ENCODE measurements around the gene HOXC10.

The HOXC10 gene

GRCh38 chr12:53977596-53978445 is 7.1 kb upstream of the HOXC10 start:
- ATAC-seq, result no peak

- ATAC-seq, result no peak
Observed at GRCh38 chr12:53978477-53979356, 6.2 kb upstream of the HOXC10 start.

GRCh38 chr12:53980104-53980801 is 4.7 kb upstream of the HOXC10 start:
- no peak for ATAC-seq

- ATAC-seq, result no peak
Observed at GRCh38 chr12:53980802-53981496, 4.0 kb upstream of the HOXC10 start.

GRCh38 chr12:53981634-53982565 is 3.0 kb upstream of the HOXC10 start:
- no peak for ATAC-seq

- ATAC-seq, result no peak
Observed at GRCh38 chr12:53982648-53983567, 2.0 kb upstream of the HOXC10 start.

DNA sequence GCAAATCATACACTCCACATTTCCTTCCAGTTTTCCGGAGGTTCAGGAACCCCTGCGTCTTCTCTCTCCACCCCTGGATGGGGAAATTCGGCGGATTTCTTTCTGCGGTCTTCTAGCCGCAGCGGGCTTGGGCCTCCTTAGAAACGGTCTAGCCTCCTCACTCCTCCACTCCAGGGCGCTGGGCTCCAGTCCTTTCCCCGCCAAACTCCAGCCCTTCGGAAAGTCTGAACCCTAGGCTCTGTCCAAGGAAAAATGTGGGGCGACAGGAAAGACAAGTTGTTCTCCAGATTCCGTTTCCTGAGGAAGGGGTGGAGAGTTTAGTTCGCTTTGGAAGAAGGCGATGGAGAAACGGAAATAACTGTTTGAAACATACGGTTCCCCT is 1.4 kb upstream of the HOXC10 start:
- ATAC-seq, result no peak

DNA sequence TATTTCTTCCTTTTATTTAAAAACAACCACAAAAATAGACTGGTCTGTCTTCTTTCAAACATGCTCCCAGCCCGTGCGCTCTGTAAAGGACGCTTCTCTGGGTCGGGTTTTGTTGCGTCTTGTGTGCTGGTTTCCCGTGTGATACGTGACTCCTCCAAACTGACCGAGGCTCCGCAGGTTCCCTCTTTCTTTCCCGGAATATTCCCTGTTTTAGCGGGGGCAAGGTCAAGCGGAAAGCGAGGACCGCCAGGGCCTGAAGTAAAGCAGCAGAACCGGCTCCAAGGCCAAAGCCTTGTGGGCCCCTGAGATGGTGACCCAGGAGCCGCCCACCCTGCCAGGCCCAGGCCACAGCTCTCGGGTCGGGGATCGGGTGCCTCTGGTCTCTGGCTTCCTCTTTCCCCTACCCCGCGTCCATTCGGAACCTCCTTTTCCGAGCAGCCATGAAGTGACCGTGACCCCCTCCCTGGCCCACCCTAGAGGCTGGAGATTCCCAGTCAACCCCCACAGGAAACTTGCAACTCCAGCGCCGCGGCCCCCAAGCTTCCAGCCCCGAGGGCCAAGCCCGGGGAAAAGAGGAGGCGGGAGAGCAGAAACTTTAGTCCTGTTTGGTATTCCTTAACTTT is 885 bp upstream of the HOXC10 start:
- ATAC-seq, result no peak

DNA sequence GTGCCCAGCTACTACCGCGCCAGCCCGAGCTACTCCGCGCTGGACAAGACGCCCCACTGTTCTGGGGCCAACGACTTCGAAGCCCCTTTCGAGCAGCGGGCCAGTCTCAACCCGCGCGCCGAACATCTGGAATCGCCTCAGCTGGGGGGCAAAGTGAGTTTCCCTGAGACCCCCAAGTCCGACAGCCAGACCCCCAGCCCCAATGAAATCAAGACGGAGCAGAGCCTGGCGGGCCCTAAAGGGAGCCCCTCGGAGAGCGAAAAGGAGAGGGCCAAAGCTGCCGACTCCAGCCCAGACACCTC is 697 bp downstream of the HOXC10 start:
- no peak for ATAC-seq

- no peak for ATAC-seq
Observed at GRCh38 chr12:53985994-53986685, 1.2 kb downstream of the HOXC10 start.

DNA sequence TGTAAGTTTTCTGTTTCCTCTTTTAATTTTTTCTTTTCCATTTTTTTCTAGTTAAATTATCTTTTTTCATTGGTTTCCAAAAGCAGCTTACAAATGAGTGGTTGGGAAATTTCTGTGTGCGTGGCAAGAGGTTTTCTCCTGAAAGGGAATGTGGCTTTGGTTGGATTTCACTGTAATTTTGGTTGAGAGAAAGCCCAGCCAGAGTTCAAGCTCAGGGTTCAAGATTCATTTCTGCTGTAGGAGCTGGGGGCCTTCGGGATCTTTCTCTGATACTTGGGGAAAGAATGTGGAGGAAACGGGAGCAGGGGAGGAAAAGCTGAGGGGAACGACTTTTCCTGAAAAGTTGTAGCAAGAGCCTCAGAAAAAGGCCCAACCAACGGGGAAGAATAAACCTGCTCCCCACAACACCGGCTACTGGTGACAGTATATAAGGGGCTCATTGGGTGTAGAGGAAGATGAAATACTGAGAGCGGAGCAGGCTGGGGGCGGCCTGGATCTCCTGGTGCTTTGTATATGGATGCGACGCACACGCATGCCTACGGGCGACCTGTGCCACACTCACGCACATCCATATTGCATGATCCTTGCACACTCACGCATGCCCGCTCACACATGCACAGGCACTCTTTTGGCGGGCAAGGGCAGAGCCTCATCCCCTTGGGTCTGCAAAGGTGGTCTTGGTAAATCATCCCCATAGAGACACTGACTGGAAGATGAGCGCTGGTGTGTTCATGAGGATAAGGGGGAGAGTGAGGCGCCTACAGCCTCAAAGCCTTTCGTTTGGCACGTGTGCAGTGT is 1.9 kb downstream of the HOXC10 start:
- no peak for ATAC-seq

DNA sequence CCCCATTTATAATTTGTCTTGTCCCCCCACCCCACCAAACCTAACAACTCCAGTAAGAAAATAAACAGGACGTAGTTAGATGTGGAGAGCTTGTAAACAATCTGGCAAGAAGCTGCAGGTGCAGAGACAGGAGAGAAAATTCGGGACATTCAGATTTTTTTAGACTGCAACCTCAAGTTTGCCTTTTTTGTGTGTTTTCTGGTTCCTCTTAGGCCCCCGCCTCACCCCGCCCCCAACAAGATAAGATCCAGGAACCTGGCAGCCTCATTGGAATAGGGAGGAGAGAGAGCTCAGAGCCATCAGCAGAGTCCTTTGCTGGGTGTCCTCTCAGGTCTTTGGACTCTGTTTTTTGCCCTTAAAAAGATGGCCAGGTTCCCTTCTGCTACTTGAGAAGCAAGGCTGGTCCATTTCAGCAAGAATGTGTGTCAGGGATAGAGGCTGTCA is 2.9 kb downstream of the HOXC10 start:
- ATAC-seq, result no peak

GRCh38 chr12:53988541-53989226 is 3.7 kb downstream of the HOXC10 start:
- no peak for ATAC-seq

DNA sequence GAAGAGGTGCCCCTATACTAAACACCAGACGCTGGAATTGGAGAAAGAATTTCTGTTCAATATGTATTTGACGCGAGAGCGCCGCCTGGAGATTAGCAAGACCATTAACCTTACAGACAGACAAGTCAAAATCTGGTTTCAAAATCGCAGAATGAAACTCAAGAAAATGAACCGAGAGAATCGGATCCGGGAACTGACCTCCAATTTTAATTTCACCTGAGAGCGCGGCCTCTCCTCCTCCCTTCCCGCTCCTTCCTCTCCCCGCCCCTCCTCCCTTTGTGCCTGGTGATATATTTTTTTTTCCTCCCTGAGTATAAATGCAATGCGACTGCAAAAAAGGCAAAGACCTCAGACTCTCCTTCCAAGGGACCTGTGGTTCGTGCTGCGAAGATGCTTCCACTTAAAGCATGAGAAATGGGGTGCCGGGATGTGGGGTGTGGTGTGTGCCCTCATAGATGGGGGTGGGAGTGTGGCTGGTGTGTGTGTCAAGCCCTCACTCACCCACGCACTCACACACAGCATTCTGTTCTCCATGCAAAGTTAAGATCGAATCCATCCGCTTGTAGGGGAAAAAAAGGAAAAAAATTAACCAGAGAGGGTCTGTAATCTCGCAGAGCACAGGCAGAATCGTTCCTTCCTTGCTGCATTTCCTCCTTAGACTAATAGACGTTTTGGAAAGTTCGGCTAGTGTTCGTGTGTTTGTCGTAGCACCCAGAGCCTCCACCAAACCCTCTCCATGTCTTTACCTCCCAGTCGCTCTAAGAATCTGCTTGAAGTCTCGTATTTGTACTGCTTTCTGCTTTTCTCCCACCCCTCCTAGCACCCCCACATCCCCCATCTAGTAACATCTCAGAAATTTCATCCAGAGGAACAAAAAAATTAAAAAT is 4.5 kb downstream of the HOXC10 start:
- ATAC-seq, result no peak

DNA sequence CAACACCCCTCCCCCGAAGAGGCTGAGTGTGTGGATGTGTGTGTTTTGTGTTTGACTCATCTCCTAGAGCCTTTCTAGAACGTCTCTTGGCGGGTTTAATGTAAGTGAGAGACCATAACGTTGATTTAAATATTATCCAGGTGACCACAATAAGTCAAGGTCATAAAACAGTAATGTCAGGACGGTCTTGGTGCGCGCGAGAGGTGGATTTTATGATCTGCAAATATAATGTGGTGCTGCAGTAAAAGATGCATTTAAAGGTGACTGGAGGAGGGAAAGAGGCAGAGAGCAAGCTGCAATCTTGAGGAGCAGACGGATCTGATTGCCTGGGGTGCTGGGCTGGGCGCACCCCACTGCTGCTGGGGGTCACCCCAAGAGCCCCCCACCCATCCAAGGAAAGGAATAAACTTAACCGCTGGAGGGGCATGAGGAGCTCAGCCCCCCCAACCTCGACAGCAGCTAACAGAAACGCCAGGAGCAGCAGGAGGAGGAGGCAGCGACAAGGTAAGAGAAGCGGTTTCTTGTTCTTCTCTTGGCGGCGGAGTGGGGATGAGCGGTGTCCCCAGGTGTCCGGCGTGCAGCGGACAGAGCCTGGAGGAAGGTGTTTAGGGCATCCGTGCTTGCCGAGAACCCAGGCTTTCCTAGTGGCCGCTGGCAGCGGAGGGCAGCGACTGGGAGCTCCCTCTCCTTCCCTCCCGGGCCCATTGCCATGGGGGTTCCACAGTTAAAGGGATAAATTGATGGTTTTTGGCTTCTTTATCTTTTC is 5.5 kb downstream of the HOXC10 start:
- no peak for ATAC-seq

DNA sequence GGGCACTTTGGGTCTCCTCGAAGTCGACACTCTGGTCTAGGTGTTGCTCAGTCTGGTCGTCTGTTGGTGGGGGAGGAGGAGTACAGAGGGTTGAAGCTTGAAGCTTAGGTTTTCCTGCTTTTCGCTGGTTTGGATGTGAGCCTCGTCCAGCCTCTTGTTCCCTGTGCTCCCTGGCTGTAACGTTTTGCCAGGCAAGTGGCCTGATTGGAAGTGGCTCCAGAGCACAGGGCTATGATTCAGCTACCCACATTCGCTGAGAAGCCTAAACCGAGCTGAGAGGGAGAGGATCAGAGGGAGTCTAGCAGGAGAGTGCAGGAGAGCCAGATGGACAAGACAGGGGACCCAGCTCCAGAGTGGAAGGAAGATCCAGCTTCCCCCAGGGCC is 6.1 kb downstream of the HOXC10 start:
- ATAC-seq, result no peak
